ENCODE results near the gene TMC2. TPM values are rescaled to one million over a fixed set of nuclear protein-coding genes. Genes with fewer than 3 reads are reported as not detected.

TMC2 gene
- polyA plus RNA-seq, 1 experiment: not detected

- Histone ChIP-seq H3K36me3 (ENCODE audit: control insufficient read depth, insufficient read depth, low read length) (no peaks in the 10 kb centered on the region), H3K4me3 (ENCODE audit: low read depth, low read length) (no peak overlapping the region), H3K27me3 (ENCODE audit: control insufficient read depth, insufficient read depth, low read length) (peaks cover 3% of the 10 kb centered on the region)
- no peak for TF ChIP-seq CTCF (IDR thresholded peaks at IDR 0.05; ENCODE audit: insufficient read depth, low read depth, low read length)
- CTCF ChIA-PET: no interaction called here
- POLR2A ChIA-PET: no interaction called here
- no peak for DNase-seq (ENCODE audit: low read depth)
Observed at GRCh38 chr20:2619961-2620595, 83.7 kb downstream of the TMC2 start.

DNA sequence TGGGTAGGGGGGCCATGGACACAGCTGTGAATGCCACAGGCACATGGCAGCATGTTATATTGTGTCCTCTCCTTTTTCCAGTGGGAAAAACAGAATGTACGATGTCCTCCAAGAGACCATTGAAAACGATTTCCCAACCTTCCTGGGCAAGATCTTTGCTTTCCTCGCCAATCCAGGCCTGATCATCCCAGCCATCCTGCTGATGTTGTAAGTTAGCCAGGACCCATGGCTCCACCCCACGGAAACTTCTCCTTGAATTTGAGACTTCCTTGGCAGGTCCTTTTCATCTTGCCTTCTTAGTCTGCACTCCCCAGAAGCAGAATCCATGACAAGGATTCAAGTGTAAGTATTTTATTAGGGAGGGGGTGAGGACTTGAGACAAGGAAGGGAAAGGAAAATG is 87.8 kb downstream of the TMC2 start:
- DNase-seq (ENCODE audit: low read depth): no peak
- no peaks in the 10 kb centered on the region for H3K36me3 ChIP-seq (ENCODE audit: control insufficient read depth, insufficient read depth, low read length)
- TF ChIP-seq CTCF (IDR thresholded peaks at IDR 0.05; ENCODE audit: insufficient read depth, low read depth, low read length): no peak
- H3K27me3 ChIP-seq (ENCODE audit: control insufficient read depth, insufficient read depth, low read length): peaks cover 3% of the 10 kb centered on the region; the same call in 1 of the 2 replicates
- no peak overlapping the region for H3K4me3 ChIP-seq (ENCODE audit: low read depth, low read length)
- ChIA-PET CTCF (interaction anchor here (0.6 to 1.2 kb wide), 2 partner anchors 10 to 21 kb away, joined by 3 to 4 read pairs; no protein-coding TSS in a partner anchor), POLR2A (no interaction called here)

DNA sequence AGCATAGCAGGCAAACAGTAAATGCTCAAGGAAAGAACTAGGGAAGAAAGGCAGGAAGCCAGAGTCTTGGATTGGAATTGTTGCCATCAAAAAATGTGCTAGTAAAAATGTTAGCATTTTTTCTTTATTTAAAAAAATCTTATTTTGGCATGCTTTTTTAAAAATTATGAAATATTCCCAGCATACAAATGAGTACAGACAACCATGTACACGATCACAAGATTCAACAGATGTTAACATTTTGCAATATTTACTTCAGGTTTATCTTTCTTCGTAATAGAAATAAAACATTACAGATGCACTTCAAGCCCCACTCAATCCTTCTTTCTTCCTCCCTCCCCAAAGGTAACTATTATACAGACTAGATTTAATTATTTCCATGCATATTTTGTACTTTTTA is 88.7 kb downstream of the TMC2 start:
- CTCF ChIA-PET: interaction anchor here (0.6 kb wide), 1 partner anchor 22 kb away, joined by 3 read pairs; no protein-coding TSS in a partner anchor
- no peak for TF ChIP-seq CTCF (IDR thresholded peaks at IDR 0.05; ENCODE audit: insufficient read depth, low read depth, low read length)
- H3K36me3 ChIP-seq (ENCODE audit: control insufficient read depth, insufficient read depth, low read length): no peaks in the 10 kb centered on the region
- H3K4me3 ChIP-seq (ENCODE audit: low read depth, low read length): no peak overlapping the region
- H3K27me3 ChIP-seq (ENCODE audit: control insufficient read depth, insufficient read depth, low read length): peaks cover 3% of the 10 kb centered on the region; the same call in 1 of the 2 replicates
- DNase-seq (ENCODE audit: low read depth): no peak
- POLR2A ChIA-PET: no interaction called here

DNA sequence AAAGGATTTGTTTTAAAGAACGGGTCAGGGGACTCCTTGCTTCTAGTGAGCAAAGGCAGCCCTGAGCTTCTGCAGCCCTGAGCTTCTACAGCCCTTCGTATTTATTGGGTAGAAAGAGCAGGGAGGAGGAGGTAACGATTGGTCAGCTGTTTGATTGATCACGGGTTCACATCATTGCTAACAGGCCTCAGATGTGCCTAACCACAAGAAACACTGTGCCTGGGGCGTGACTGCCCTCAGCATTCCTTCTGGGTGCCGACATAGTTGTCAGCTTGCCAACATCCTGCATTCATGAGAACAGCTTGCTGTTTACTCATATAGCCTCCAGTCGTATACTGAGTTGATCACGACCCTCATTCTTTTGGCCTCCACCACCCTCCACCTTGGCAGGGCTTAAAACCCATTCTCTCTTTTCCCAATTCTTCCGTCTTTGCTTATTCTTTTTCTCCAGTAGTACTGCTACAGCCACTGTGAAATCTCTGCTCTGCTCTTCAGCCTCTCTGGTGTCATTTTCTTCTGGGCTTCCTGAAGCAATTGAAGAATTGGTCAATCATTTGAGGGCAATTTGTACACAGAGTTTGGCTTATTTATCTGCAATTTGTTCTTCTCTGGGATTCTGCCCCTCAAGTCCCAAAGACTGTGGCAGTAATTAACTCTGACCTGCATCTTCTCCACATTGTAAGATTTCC is 90.6 kb downstream of the TMC2 start:
- TF ChIP-seq CTCF (IDR thresholded peaks at IDR 0.05; ENCODE audit: insufficient read depth, low read depth, low read length): no peak
- POLR2A ChIA-PET: no interaction called here
- Histone ChIP-seq H3K27me3 (ENCODE audit: control insufficient read depth, insufficient read depth, low read length) (peaks cover 3% of the 10 kb centered on the region; the same call in 1 of the 2 replicates), H3K36me3 (ENCODE audit: control insufficient read depth, insufficient read depth, low read length) (no peaks in the 10 kb centered on the region), H3K4me3 (ENCODE audit: low read depth, low read length) (no peak overlapping the region)
- CTCF ChIA-PET: no interaction called here
- DNase-seq (ENCODE audit: low read depth): peak; percentile 31

- no peak for DNase-seq (ENCODE audit: low read depth)
- ChIA-PET CTCF (interaction anchor here (0.6 to 2.3 kb wide), 2 partner anchors 107 to 287 kb away, joined by 4 to 6 read pairs; no protein-coding TSS in a partner anchor), POLR2A (no interaction called here)
- Histone ChIP-seq H3K36me3 (ENCODE audit: control insufficient read depth, insufficient read depth, low read length) (no peaks in the 10 kb centered on the region), H3K4me3 (ENCODE audit: low read depth, low read length) (no peak overlapping the region), H3K27me3 (ENCODE audit: control insufficient read depth, insufficient read depth, low read length) (peaks cover 8% of the 10 kb centered on the region)
- no peak for TF ChIP-seq CTCF (IDR thresholded peaks at IDR 0.05; ENCODE audit: insufficient read depth, low read depth, low read length)
Observed at GRCh38 chr20:2631228-2631627, 94.9 kb downstream of the TMC2 start.

Data from BJ (cell line).